Osteoblast (primary cell): ENCODE data around the gene DCDC2. TPM values are rescaled to one million over a fixed set of nuclear protein-coding genes. Genes with fewer than 3 reads are reported as not detected.
A peak's percentile ranks its signal among the peaks of the same experiment; 100 is the strongest.

Source experiments
- DNase-seq: peaks from one replicate; pipeline ENCODE4 v3.0.0; 2011; ENCODE audit warnings: low spot score, mixed read lengths; ENCODE audit not compliant: insufficient read length; ENCODE audit errors: missing footprints
- H2AFZ ChIP-seq: 2 replicates; pipeline ENCODE4 v1.6.0; 2011; ENCODE audit warnings: mild to moderate bottlenecking, low read length
- H3K27ac ChIP-seq: 2 replicates; pipeline ENCODE4 v1.5.1; 2011; ENCODE audit warnings: mild to moderate bottlenecking, low read depth, low read length, moderate library complexity
- H3K27me3 ChIP-seq: 2 replicates; pipeline ENCODE4 v1.6.0; 2012; ENCODE audit warnings: mild to moderate bottlenecking, control low read depth, inconsistent platforms, low read length, moderate library complexity; ENCODE audit not compliant: insufficient read depth
- H3K36me3 ChIP-seq: 2 replicates; pipeline ENCODE4 v1.5.1; 2011; ENCODE audit warnings: mild to moderate bottlenecking, low read length, control low read depth, moderate library complexity; ENCODE audit not compliant: insufficient read depth
- H3K4me1 ChIP-seq: 2 replicates; pipeline ENCODE4 v1.5.1; 2011; ENCODE audit warnings: mild to moderate bottlenecking, low read length, control low read depth, moderate library complexity; ENCODE audit not compliant: insufficient read depth
- H3K4me2 ChIP-seq: 2 replicates; pipeline ENCODE4 v1.6.0; 2011; ENCODE audit warnings: mild to moderate bottlenecking, low read length; ENCODE audit not compliant: insufficient read depth
- H3K4me3 ChIP-seq: fragments of 200-600 bp; sonication (generic); 3 replicates; pipeline ENCODE4 v1.5.1; 2012; ENCODE audit warnings: mild to moderate bottlenecking, low read length, inconsistent platforms; ENCODE audit not compliant: insufficient read depth
- H3K79me2 ChIP-seq: 2 replicates; pipeline ENCODE4 v1.6.0; 2012; ENCODE audit warnings: mild to moderate bottlenecking, low read length, control low read depth, inconsistent platforms; ENCODE audit not compliant: insufficient read depth
- H3K9me3 ChIP-seq: 2 replicates; pipeline ENCODE4 v1.5.1; 2011; ENCODE audit warnings: low read depth, low read length, control low read depth
- H4K20me1 ChIP-seq: 2 replicates; pipeline ENCODE4 v1.6.0; 2012; ENCODE audit warnings: mild to moderate bottlenecking, low read length, control low read depth; ENCODE audit not compliant: insufficient read depth
- CTCF ChIP-seq: IDR thresholded peaks from 2 replicates; pipeline ENCODE4 v1.5.1; 2011; ENCODE audit warnings: mild to moderate bottlenecking, low read depth, low read length, moderate library complexity; ENCODE audit errors: extremely low read depth
- total RNA-seq: library from RNA; depleted of rRNA; stranded (reverse); fragments of >200 nt; gene quantifications from 2 replicates; pipeline ENCODE4 v1.2.3, GENCODE V29; 2012

The DCDC2 gene
- total RNA-seq, 1 donor = under 0.01 TPM

GRCh38 chr6:24231438-24231977, 126.4 kb downstream of the DCDC2 start:
- no peak overlapping the region for H2AFZ ChIP-seq
- H3K27me3 ChIP-seq = no peaks in the 10 kb centered on the region
- no peak overlapping the region for H3K4me2 ChIP-seq
- no peaks in the 10 kb centered on the region for H3K9me3 ChIP-seq
- H3K4me1 ChIP-seq = peaks cover 12% of the 10 kb centered on the region
- no peak for TF ChIP-seq CTCF
- no peak for DNase-seq
- no peaks in the 10 kb centered on the region for H3K79me2 ChIP-seq
- no peaks in the 10 kb centered on the region for H4K20me1 ChIP-seq
- no peaks in the 10 kb centered on the region for H3K36me3 ChIP-seq
- H3K4me3 ChIP-seq = no peak overlapping the region
- no peak overlapping the region for H3K27ac ChIP-seq

GRCh38 chr6:24229696-24230405, 128.0 kb downstream of the DCDC2 start:
- Histone ChIP-seq H2AFZ (no peak overlapping the region), H3K79me2 (no peaks in the 10 kb centered on the region), H3K4me1 (peaks cover 12% of the 10 kb centered on the region), H3K36me3 (no peaks in the 10 kb centered on the region), H3K27ac (no peak overlapping the region), H4K20me1 (no peaks in the 10 kb centered on the region), H3K27me3 (no peaks in the 10 kb centered on the region), H3K4me2 (no peak overlapping the region), H3K4me3 (no peak overlapping the region), H3K9me3 (no peaks in the 10 kb centered on the region)
- no peak for DNase-seq
- TF ChIP-seq CTCF = no peak

DNA sequence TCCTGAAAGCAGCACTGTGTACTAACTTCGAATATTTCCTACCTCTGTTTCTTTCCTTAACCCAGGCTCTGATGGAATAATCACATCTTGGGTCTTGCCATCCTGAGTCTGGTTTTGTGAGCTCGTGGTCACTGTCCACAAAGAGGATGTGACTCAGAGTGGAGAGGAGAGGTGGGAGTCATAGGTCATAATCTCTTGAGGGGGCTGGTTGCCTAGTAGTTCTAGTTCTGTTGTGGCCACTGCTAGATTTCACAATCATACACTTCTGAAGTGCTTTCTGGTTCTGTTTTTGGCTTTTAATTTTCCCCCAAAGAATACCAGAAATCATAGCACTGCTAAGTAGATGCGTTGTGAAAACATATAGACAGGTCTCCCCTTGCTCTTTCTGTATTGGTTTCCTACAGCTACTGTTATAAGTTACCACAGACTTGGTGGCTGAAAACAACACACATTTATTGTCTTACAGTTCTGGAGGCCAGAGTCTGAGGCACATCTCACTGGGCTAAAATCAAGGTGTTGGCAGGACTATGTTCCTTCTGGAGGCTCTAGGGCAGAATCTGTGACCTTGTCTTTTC, 129.1 kb downstream of the DCDC2 start:
- H2AFZ ChIP-seq = peak overlapping the region; percentile 57

More for the DNA sequence above, 129.1 kb downstream of the DCDC2 start:
- DNase-seq = no peak
- TF ChIP-seq CTCF = no peak
- no peaks in the 10 kb centered on the region for H3K79me2 ChIP-seq
- no peaks in the 10 kb centered on the region for H3K27me3 ChIP-seq
- peaks cover 12% of the 10 kb centered on the region for H3K4me1 ChIP-seq
- H3K9me3 ChIP-seq = no peaks in the 10 kb centered on the region
- peak overlapping the region; percentile 36 for H3K27ac ChIP-seq
- no peaks in the 10 kb centered on the region for H4K20me1 ChIP-seq
- H3K36me3 ChIP-seq = no peaks in the 10 kb centered on the region
- peak overlapping the region; percentile 25 for H3K4me2 ChIP-seq
- no peak overlapping the region for H3K4me3 ChIP-seq
